Neural crest cell (in vitro differentiated cells): Measurements from ENCODE around the gene KIAA0586. TPM values are rescaled to one million over a fixed set of nuclear protein-coding genes. Genes with fewer than 3 reads are reported as not detected.
"Not testable (repeated sequence)": the region's sequence is repeated elsewhere in the genome, so short reads cannot be mapped to it uniquely, and the experiment has no call there.

Experiments used
- DNase-seq: peaks from one replicate; pipeline ENCODE4 v3.0.0; 2021; ENCODE audit warnings: low read depth, mixed read lengths, low spot score
- H3K27ac Mint-ChIP-seq: one replicate; pipeline ENCODE4 v1.8.0; 2021; ENCODE audit warnings: mild to moderate bottlenecking, mixed read lengths; ENCODE audit not compliant: unreplicated experiment
- H3K27me3 Mint-ChIP-seq: 2 replicates; pipeline ENCODE4 v1.8.0; 2021; ENCODE audit warnings: low read depth, mild to moderate bottlenecking, mixed read lengths
- H3K36me3 Mint-ChIP-seq: 2 replicates; pipeline ENCODE4 v1.8.0; 2021; ENCODE audit warnings: low read depth, mild to moderate bottlenecking, mixed read lengths
- H3K4me1 Mint-ChIP-seq: 2 replicates; pipeline ENCODE4 v1.8.0; 2021; ENCODE audit warnings: mixed read lengths
- H3K4me3 Mint-ChIP-seq: one replicate; pipeline ENCODE4 v1.8.0; 2021; ENCODE audit warnings: mild to moderate bottlenecking, mixed read lengths
- H3K9me3 Mint-ChIP-seq: 2 replicates; pipeline ENCODE4 v1.8.0; 2021; ENCODE audit warnings: mixed read lengths
- total RNA-seq: library from RNA; stranded (reverse); gene quantifications from 2 replicates; pipeline ENCODE4 v1.2.1, GENCODE V29; 2021
- TF ChIP-seq, protein P1 (sequence below): fragments of 200-600 bp; sonication (generic); conservative IDR thresholded peaks from 2 replicates; pipeline ENCODE4 v1.5.0; 2021; ENCODE audit warnings: antibody characterized with exemption, mild to moderate bottlenecking

Gene KIAA0586
- total RNA-seq, 1 donor from 2014 or later: 41.1 TPM

DNA sequence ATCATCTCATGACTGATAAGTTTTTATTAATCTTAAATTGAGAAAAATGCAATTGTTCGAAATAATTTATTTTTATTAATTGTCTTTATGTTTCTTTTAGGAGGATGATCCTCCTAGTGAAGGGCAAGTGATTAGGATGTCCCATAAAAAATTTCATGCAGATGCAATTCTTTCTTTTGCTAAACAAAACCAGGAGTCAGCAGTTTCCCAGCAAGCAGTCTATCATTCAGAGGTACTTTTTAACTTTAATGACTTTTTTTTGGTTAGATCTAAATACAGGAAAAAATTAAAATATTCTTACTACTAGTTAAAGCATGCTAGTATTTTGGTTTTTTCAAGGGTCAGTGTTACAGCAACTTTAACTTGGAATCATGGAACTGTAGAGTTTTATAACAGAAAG lies 64.5 kb downstream of the KIAA0586 start:
- H3K9me3 Mint-ChIP-seq: no peaks in the 10 kb centered on the region
- no peak overlapping the region for H3K4me3 Mint-ChIP-seq
- no peaks in the 10 kb centered on the region for H3K27me3 Mint-ChIP-seq
- no peaks in the 10 kb centered on the region for H3K4me1 Mint-ChIP-seq
- H3K36me3 Mint-ChIP-seq: no peaks in the 10 kb centered on the region
- TF ChIP-seq, protein P1, sequence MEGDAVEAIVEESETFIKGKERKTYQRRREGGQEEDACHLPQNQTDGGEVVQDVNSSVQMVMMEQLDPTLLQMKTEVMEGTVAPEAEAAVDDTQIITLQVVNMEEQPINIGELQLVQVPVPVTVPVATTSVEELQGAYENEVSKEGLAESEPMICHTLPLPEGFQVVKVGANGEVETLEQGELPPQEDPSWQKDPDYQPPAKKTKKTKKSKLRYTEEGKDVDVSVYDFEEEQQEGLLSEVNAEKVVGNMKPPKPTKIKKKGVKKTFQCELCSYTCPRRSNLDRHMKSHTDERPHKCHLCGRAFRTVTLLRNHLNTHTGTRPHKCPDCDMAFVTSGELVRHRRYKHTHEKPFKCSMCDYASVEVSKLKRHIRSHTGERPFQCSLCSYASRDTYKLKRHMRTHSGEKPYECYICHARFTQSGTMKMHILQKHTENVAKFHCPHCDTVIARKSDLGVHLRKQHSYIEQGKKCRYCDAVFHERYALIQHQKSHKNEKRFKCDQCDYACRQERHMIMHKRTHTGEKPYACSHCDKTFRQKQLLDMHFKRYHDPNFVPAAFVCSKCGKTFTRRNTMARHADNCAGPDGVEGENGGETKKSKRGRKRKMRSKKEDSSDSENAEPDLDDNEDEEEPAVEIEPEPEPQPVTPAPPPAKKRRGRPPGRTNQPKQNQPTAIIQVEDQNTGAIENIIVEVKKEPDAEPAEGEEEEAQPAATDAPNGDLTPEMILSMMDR: no peak
- DNase-seq: no peak
- no peak overlapping the region for H3K27ac Mint-ChIP-seq

DNA sequence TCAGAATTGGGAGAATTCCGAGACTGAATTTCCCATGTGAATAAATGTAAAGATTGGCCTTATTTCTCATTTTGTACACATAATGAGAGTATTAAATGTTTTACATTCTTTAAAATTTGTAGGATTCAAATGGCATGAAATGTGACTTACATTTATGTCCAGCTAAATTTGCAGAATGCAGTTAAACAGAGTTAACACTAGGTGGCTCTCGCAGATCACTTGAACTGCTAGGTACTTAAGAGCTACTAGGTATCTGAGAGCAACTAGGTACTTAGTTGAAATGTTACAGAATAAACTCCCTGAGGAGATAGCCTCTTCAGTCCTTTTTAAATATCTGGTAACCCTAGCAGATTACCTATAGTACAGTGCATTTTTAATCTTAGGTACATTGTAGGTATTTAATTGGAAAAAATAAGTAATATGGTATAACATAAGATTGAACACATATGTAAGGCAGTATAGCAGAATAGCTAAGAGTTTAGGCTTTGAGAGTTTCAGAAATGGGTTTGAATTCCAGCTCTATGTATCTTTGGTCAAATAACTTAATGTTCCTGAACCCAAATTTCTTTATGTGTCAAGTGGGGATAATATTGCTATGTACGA lies 73.8 kb downstream of the KIAA0586 start:
- DNase-seq: no peak
- no peaks in the 10 kb centered on the region for H3K4me1 Mint-ChIP-seq
- H3K4me3 Mint-ChIP-seq: no peak overlapping the region
- TF ChIP-seq, protein P1: peak; percentile 95
- no peaks in the 10 kb centered on the region for H3K36me3 Mint-ChIP-seq
- H3K27ac Mint-ChIP-seq: no peak overlapping the region
- no peaks in the 10 kb centered on the region for H3K27me3 Mint-ChIP-seq
- H3K9me3 Mint-ChIP-seq: no peaks in the 10 kb centered on the region

DNA sequence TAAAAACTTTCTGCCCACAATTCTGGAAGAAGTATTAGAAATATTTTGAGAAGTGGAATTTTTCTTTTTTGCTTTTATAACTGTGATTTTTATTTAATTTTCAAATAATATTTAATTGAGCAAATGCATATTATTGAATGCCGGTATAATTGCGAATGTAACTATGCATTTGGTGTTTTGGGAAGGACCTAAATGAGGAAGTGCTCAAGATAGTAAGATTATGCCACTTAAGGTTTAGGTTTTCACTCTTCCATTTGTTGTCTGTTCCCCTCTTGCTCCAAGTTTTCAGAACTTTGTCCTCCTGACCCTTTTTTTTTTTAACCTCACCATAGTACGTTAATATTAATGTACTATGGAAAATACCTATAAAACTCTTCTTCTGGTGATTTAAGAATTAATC lies 85.8 kb downstream of the KIAA0586 start:
- H3K27ac Mint-ChIP-seq: no peak overlapping the region
- peaks cover 10% of the 10 kb centered on the region for H3K4me1 Mint-ChIP-seq
- TF ChIP-seq, protein P1: no peak
- peaks cover 20% of the 10 kb centered on the region for H3K36me3 Mint-ChIP-seq
- H3K4me3 Mint-ChIP-seq: no peak overlapping the region
- H3K9me3 Mint-ChIP-seq: peaks cover 3% of the 10 kb centered on the region
- DNase-seq: no peak
- no peaks in the 10 kb centered on the region for H3K27me3 Mint-ChIP-seq

DNA sequence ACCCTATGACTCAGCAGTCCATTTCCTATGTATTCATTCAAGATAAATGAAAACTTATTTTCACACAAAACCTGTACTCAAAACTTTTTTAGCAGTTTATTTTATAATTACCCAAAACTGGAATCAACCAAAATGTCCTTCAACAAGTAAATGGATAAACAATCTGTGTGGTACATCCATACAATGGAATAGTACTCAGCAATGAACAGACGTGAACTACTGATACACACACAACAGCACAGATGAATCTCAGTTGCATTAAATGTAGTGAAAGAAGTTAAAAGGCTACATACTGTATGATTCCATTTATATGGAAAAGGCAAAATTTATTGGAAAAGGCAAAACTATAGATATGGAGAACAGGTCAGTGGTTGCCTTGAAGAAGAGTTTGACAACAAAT lies 90.1 kb downstream of the KIAA0586 start:
- peaks cover 10% of the 10 kb centered on the region for H3K4me1 Mint-ChIP-seq
- H3K27ac Mint-ChIP-seq: no peak overlapping the region
- peaks cover 37% of the 10 kb centered on the region for H3K36me3 Mint-ChIP-seq
- TF ChIP-seq, protein P1: no peak
- no peak overlapping the region for H3K4me3 Mint-ChIP-seq
- DNase-seq: no peak
- peaks cover 10% of the 10 kb centered on the region for H3K9me3 Mint-ChIP-seq
- H3K27me3 Mint-ChIP-seq: no peaks in the 10 kb centered on the region

DNA sequence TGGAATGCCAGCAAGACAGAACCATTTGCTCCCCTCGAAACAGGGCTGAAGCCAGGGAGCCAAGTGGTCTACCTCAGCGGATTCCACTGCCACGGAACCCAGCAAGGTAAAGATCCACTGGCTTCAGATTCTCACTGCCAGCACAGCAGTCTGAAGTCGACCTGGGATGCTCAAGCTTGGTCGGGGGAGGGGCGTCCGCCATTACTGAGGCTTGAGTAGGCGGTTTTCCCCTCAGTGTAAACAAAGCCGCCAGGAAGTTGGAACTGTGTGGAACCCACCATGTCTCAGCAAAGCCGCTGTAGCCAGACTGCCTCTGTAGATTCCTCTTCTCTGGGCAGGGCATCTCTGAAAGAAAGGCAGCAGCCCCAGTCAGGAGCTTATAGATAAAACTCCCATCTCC lies 98.2 kb downstream of the KIAA0586 start:
- H3K36me3 Mint-ChIP-seq: peaks cover 61% of the 10 kb centered on the region
- H3K9me3 Mint-ChIP-seq: peaks cover 25% of the 10 kb centered on the region
- H3K4me3 Mint-ChIP-seq, H3K27ac Mint-ChIP-seq, DNase-seq, H3K4me1 Mint-ChIP-seq, H3K27me3 Mint-ChIP-seq: not testable (repeated sequence)

DNA sequence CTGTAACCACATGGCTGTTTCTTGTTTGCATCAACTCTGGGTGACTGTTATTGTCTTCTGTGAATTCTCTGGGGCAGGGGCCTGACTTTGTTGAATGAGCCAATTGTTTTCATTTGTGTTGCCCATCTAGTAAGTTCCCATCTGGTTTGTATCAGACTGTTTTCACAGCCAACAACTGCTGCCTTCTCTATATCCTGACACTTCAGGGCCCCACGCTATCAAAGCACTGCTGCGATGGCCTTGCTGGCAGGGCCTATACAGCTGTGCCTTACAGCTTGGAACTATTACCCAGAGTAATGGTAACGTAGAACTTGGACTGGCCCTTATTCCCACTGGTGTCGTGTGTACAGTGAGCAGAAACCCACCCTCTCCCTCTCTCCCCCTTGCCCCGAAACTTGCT lies 105.9 kb downstream of the KIAA0586 start:
- TF ChIP-seq, protein P1: no peak
- Mint-ChIP-seq H3K4me3 (peak overlapping the region; percentile 57), H3K27ac (peak overlapping the region; percentile 76), H3K4me1 (peaks cover 35% of the 10 kb centered on the region), H3K9me3 (peaks cover 16% of the 10 kb centered on the region), H3K36me3 (peaks cover 23% of the 10 kb centered on the region), H3K27me3 (no peaks in the 10 kb centered on the region)
- DNase-seq: peak; percentile 23
